Measurements from ENCODE around the gene UBAC1.

DNA sequence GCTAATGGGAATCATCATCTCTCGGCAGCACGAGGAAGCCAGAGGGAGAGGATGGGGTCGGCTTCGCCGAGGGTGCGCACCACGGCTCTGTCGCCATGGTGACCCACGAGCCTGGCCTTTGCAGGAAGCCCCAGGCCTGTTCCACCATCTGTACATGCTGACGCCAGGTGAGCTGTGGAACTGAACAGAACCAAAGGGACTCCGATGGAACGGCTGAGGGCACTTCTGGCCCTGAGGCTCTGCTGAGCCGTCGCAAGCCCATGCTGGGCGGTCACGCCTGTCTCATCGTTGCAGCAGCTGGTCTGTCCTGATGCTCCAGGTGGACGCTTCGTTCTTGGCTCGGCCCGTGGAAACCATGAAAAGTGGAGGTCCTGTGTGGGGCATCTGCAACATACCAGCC lies 34.6 kb upstream of the UBAC1 start:
- TF ChIP-seq POLR2A (IDR thresholded peaks at IDR 0.05) = no peak
- TF ChIP-seq, protein P1, sequence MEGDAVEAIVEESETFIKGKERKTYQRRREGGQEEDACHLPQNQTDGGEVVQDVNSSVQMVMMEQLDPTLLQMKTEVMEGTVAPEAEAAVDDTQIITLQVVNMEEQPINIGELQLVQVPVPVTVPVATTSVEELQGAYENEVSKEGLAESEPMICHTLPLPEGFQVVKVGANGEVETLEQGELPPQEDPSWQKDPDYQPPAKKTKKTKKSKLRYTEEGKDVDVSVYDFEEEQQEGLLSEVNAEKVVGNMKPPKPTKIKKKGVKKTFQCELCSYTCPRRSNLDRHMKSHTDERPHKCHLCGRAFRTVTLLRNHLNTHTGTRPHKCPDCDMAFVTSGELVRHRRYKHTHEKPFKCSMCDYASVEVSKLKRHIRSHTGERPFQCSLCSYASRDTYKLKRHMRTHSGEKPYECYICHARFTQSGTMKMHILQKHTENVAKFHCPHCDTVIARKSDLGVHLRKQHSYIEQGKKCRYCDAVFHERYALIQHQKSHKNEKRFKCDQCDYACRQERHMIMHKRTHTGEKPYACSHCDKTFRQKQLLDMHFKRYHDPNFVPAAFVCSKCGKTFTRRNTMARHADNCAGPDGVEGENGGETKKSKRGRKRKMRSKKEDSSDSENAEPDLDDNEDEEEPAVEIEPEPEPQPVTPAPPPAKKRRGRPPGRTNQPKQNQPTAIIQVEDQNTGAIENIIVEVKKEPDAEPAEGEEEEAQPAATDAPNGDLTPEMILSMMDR (IDR thresholded peaks at IDR 0.05) = no peak
